Measurements from ENCODE around the gene ZGPAT. TPM values are rescaled to one million over a fixed set of nuclear protein-coding genes. Genes with fewer than 3 reads are reported as not detected.

ZGPAT gene
- total and polyA plus RNA-seq, 2 of the 13 experiments (the other 11 are each of a cell fraction or from before 2014, with no cell fraction given) = 23.0 to 41.9 TPM

DNA sequence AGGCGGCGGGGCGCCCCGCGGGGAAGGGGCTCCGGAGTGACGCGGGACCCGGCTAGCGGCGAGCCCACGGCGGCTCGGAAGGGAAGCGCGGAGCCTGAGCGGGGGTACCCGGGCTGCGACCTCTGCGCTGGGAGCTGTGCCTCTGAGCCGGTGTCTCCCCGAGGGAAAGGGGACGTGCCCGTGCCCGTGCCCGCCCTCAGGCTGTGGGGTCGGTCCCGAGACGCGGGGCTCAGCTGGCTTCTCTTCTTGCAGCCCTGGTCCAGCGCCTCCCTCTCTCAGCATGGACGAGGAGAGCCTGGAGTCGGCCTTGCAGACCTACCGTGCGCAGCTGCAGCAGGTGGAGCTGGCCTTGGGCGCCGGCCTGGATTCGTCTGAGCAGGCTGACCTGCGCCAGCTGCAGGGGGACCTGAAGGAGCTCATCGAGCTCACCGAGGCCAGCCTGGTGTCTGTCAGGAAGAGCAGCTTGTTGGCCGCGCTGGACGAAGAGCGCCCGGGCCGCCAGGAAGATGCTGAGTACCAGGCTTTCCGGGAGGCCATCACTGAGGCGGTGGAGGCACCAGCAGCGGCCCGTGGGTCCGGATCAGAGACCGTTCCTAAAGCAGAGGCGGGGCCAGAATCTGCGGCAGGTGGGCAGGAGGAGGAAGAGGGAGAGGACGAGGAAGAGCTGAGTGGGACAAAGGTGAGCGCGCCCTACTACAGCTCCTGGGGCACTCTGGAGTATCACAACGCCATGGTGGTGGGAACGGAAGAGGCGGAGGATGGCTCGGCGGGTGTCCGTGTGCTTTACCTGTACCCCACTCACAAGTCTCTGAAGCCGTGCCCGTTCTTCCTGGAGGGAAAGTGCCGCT, 686 bp downstream of the ZGPAT start (continued):
- TF ChIP-seq SNRNP70 (IDR thresholded peaks at IDR 0.05; ENCODE audit: low read depth, low read length) (no peak), ZNF552 (CRISPR knock-in tag; IDR thresholded peaks at IDR 0.05; ENCODE audit: borderline replicate concordance) (no peak), FOSL1 (CRISPR knock-in tag; IDR thresholded peaks at IDR 0.05; ENCODE audit: borderline replicate concordance) (no peak), ZNF354B (CRISPR knock-in tag; IDR thresholded peaks at IDR 0.05) (no peak), NFE2 (CRISPR knock-in tag; IDR thresholded peaks at IDR 0.05) (no peak), ZNF619 (CRISPR knock-in tag; IDR thresholded peaks at IDR 0.05) (no peak), ZNF121 (CRISPR knock-in tag; IDR thresholded peaks at IDR 0.05) (no peak), ZNF563 (CRISPR knock-in tag; IDR thresholded peaks at IDR 0.05) (no peak), TGIF2 (CRISPR knock-in tag; IDR thresholded peaks at IDR 0.05) (no peak), SP1 (IDR thresholded peaks at IDR 0.05) (no peak), SP1 (CRISPR knock-in tag; IDR thresholded peaks at IDR 0.05) (no peak), JUND (CRISPR knock-in tag; IDR thresholded peaks at IDR 0.05) (no peak), ZNF605 (CRISPR knock-in tag; IDR thresholded peaks at IDR 0.05) (peak; percentile 42; the same call in 1 of the 2 replicates), ZNF883 (CRISPR knock-in tag; IDR thresholded peaks at IDR 0.05; ENCODE audit: not compliant biosample characterization) (no peak), HNF4A (CRISPR knock-in tag; IDR thresholded peaks at IDR 0.05) (no peak)
- TF ChIP-seq, protein P1, sequence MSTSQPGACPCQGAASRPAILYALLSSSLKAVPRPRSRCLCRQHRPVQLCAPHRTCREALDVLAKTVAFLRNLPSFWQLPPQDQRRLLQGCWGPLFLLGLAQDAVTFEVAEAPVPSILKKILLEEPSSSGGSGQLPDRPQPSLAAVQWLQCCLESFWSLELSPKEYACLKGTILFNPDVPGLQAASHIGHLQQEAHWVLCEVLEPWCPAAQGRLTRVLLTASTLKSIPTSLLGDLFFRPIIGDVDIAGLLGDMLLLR (CRISPR knock-in tag; IDR thresholded peaks at IDR 0.05) = no peak
- TF ChIP-seq, protein P2, sequence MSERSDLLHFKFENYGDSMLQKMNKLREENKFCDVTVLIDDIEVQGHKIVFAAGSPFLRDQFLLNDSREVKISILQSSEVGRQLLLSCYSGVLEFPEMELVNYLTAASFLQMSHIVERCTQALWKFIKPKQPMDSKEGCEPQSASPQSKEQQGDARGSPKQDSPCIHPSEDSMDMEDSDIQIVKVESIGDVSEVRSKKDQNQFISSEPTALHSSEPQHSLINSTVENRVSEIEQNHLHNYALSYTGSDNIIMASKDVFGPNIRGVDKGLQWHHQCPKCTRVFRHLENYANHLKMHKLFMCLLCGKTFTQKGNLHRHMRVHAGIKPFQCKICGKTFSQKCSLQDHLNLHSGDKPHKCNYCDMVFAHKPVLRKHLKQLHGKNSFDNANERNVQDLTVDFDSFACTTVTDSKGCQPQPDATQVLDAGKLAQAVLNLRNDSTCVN (CRISPR knock-in tag; IDR thresholded peaks at IDR 0.05; ENCODE audit: borderline replicate concordance) = no peak
- TF ChIP-seq, protein P3, sequence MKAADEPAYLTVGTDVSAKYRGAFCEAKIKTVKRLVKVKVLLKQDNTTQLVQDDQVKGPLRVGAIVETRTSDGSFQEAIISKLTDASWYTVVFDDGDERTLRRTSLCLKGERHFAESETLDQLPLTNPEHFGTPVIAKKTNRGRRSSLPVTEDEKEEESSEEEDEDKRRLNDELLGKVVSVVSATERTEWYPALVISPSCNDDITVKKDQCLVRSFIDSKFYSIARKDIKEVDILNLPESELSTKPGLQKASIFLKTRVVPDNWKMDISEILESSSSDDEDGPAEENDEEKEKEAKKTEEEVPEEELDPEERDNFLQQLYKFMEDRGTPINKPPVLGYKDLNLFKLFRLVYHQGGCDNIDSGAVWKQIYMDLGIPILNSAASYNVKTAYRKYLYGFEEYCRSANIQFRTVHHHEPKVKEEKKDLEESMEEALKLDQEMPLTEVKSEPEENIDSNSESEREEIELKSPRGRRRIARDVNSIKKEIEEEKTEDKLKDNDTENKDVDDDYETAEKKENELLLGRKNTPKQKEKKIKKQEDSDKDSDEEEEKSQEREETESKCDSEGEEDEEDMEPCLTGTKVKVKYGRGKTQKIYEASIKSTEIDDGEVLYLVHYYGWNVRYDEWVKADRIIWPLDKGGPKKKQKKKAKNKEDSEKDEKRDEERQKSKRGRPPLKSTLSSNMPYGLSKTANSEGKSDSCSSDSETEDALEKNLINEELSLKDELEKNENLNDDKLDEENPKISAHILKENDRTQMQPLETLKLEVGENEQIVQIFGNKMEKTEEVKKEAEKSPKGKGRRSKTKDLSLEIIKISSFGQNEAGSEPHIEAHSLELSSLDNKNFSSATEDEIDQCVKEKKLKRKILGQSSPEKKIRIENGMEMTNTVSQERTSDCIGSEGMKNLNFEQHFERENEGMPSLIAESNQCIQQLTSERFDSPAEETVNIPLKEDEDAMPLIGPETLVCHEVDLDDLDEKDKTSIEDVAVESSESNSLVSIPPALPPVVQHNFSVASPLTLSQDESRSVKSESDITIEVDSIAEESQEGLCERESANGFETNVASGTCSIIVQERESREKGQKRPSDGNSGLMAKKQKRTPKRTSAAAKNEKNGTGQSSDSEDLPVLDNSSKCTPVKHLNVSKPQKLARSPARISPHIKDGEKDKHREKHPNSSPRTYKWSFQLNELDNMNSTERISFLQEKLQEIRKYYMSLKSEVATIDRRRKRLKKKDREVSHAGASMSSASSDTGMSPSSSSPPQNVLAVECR (CRISPR knock-in tag; IDR thresholded peaks at IDR 0.05; ENCODE audit: borderline replicate concordance) = no peak; the same call in 1 of the 2 replicates
- TF ChIP-seq, protein P4, sequence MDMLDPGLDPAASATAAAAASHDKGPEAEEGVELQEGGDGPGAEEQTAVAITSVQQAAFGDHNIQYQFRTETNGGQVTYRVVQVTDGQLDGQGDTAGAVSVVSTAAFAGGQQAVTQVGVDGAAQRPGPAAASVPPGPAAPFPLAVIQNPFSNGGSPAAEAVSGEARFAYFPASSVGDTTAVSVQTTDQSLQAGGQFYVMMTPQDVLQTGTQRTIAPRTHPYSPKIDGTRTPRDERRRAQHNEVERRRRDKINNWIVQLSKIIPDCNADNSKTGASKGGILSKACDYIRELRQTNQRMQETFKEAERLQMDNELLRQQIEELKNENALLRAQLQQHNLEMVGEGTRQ (IDR thresholded peaks at IDR 0.05; ENCODE audit: low read depth, low read length) = no peak
- TF ChIP-seq, protein P4 (CRISPR knock-in tag; IDR thresholded peaks at IDR 0.05; ENCODE audit: borderline replicate concordance) = no peak
- TF ChIP-seq, protein P5, sequence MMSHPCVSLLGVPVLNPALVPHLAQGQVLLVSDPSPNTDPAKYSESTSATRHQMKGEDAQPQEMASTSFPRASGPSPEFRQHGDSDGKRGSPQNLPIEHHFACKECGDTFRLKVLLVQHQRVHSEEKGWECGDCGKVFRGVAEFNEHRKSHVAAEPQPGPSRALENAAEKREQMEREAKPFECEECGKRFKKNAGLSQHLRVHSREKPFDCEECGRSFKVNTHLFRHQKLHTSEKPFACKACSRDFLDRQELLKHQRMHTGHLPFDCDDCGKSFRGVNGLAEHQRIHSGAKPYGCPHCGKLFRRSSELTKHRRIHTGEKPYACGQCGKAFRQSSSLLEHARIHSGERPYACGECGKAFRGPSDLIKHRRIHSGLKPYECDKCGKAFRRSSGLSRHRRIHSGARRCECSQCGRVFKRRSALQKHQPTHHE (CRISPR knock-in tag; IDR thresholded peaks at IDR 0.05; ENCODE audit: borderline replicate concordance) = no peak
